Calu3 (cell line): ENCODE results near the gene SLC45A3. TPM values are rescaled to one million over a fixed set of nuclear protein-coding genes. Genes with fewer than 3 reads are reported as not detected.

Experiments
- BruUV-seq: library from RNA; stranded (reverse); fragments of 400-500 nt; replicated peaks from 2 replicates; lab custom pipeline; 2021; lab: Mats Ljungman, UMichigan
- CTCF ChIA-PET: fragments of 300-600 bp; sonication (Branson Sonifier 250); formaldehyde crosslinking; loops from one replicate; lab custom pipeline; 2022; ENCODE audit warnings: antibody characterized with exemption; lab: Charles Lee
- DNase-seq: peaks from one replicate; pipeline ENCODE4 v3.0.0; 2022
- H3K27ac Mint-ChIP-seq: one replicate; pipeline ENCODE4 v1.8.0; 2022; ENCODE audit warnings: mixed read lengths; ENCODE audit not compliant: unreplicated experiment
- H3K27me3 Mint-ChIP-seq: one replicate; pipeline ENCODE4 v1.8.0; 2022; ENCODE audit warnings: mixed read lengths; ENCODE audit not compliant: unreplicated experiment
- H3K36me3 Mint-ChIP-seq: one replicate; pipeline ENCODE4 v1.8.0; 2022; ENCODE audit warnings: mild to moderate bottlenecking, moderate library complexity, mixed read lengths; ENCODE audit not compliant: insufficient read depth, unreplicated experiment
- H3K4me1 Mint-ChIP-seq: one replicate; pipeline ENCODE4 v1.8.0; 2022; ENCODE audit warnings: mild to moderate bottlenecking, low read depth, mixed read lengths; ENCODE audit not compliant: unreplicated experiment
- H3K4me3 Mint-ChIP-seq: one replicate; pipeline ENCODE4 v1.8.0; 2022; ENCODE audit warnings: mild to moderate bottlenecking, low read depth, moderate library complexity, mixed read lengths; ENCODE audit not compliant: unreplicated experiment
- H3K9me3 Mint-ChIP-seq: one replicate; pipeline ENCODE4 v1.8.0; 2022; ENCODE audit warnings: low read depth, mixed read lengths; ENCODE audit not compliant: unreplicated experiment
- intact Hi-C: fragments of 100-400 bp; cut with micrococcal nuclease; formaldehyde crosslinking; loops from one replicate; pipeline ENCODE4 v1.10.0; 2022; ENCODE audit not compliant: unreplicated experiment
- total RNA-seq: library from RNA; stranded (reverse); gene quantifications from 2 replicates; pipeline ENCODE4 v1.2.3, GENCODE V29; 2022
- TF ChIP-seq, protein P1 (sequence below): fragments of 200-600 bp; IDR thresholded peaks from one replicate; pipeline ENCODE4 v1.8.0; 2022; ENCODE audit warnings: antibody characterized with exemption; ENCODE audit not compliant: unreplicated experiment

Gene SLC45A3
- total RNA-seq, 1 experiment from 2014 or later: 27.5 TPM

DNA sequence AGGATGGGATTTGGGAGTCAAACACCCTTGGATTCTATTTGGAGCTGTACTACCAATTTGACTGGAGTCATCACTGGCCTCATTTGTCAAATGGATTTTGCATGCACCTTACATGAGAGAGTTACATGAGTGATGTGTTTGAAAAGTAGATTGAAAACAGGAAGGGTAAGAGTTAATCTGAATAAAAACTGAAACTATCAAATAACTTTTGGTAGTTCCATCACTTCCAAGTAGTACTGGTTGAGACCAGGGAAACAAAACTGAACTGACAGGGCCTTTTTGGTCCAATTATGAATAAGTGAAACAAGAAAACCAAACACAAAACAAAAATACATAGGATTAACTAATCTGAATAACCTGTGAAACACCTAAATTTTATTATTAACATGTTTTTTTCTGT lies 39.5 kb upstream of the SLC45A3 start:
- no peak overlapping the region for H3K27ac Mint-ChIP-seq
- DNase-seq: no peak
- peaks cover 92% of the 10 kb centered on the region for H3K36me3 Mint-ChIP-seq
- no peak overlapping the region for H3K4me3 Mint-ChIP-seq
- CTCF ChIA-PET: no interaction called here
- BruUV-seq: no TSS peak
- no peaks in the 10 kb centered on the region for H3K9me3 Mint-ChIP-seq
- no peaks in the 10 kb centered on the region for H3K27me3 Mint-ChIP-seq
- TF ChIP-seq, protein P1, sequence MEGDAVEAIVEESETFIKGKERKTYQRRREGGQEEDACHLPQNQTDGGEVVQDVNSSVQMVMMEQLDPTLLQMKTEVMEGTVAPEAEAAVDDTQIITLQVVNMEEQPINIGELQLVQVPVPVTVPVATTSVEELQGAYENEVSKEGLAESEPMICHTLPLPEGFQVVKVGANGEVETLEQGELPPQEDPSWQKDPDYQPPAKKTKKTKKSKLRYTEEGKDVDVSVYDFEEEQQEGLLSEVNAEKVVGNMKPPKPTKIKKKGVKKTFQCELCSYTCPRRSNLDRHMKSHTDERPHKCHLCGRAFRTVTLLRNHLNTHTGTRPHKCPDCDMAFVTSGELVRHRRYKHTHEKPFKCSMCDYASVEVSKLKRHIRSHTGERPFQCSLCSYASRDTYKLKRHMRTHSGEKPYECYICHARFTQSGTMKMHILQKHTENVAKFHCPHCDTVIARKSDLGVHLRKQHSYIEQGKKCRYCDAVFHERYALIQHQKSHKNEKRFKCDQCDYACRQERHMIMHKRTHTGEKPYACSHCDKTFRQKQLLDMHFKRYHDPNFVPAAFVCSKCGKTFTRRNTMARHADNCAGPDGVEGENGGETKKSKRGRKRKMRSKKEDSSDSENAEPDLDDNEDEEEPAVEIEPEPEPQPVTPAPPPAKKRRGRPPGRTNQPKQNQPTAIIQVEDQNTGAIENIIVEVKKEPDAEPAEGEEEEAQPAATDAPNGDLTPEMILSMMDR: no peak
- intact Hi-C loops: no loop called here
- H3K4me1 Mint-ChIP-seq: peaks cover 27% of the 10 kb centered on the region

DNA sequence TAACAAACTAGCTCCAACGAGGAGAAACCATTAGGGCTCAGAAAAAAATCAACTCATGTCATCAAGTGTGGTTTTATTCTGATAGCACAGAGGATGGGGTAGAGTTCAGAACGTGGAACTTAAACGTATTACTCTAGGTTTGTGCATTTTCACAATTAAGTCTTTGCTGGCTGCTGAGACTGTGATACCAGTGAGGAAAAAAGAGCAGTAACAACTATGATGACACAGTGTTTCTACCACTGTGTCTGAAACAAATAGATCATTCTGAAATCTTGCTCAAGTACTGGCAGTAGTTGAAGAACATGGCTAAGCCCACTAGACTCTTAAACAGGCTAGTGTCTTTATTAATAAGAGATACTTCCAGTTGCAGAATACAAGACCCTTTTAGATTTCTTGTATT lies 38.7 kb upstream of the SLC45A3 start:
- H3K27ac Mint-ChIP-seq: no peak overlapping the region
- no peaks in the 10 kb centered on the region for H3K27me3 Mint-ChIP-seq
- TF ChIP-seq, protein P1: no peak
- BruUV-seq: no TSS peak
- H3K36me3 Mint-ChIP-seq: peaks cover 86% of the 10 kb centered on the region
- intact Hi-C loops: no loop called here
- DNase-seq: no peak
- H3K4me1 Mint-ChIP-seq: peaks cover 27% of the 10 kb centered on the region
- CTCF ChIA-PET: no interaction called here
- no peaks in the 10 kb centered on the region for H3K9me3 Mint-ChIP-seq
- no peak overlapping the region for H3K4me3 Mint-ChIP-seq

DNA sequence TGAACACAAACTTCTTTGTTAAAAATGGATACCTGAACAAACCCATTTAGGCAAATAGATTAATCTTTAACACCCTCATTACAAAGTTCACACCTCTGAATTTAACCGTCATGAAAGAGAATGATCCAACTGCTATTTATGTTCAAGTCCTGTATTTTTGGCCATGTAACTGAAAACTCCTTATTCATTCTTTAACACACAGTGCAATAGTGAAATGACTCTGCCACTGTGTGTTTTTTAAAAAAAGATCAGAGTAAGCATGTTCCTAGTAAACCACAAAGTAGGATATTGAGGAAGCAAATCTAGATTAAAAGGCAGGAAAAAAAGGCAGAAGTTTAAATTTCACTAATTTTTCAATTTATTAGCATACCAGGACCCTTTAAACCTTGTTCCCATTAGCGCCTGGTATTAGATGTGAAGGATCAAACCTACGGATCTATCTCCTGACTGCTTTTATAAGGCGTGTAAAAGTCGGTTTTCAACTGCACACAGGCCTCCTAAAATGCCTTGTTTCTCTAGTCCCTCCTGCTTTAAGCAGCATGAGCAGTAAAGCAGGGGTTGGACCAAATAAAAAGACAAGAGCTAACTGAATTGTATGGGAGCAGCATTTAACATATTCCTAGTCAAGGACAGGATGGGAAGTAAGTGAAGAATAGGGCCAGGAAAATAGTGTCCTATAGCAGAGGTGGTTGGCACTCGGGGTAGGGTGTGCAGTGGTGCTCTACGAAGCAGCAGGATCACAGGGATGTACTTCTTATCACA lies 36.2 kb upstream of the SLC45A3 start:
- Mint-ChIP-seq H3K27me3 (no peaks in the 10 kb centered on the region), H3K4me3 (no peak overlapping the region), H3K27ac (no peak overlapping the region), H3K4me1 (peaks cover 27% of the 10 kb centered on the region), H3K36me3 (peaks cover 80% of the 10 kb centered on the region), H3K9me3 (no peaks in the 10 kb centered on the region)
- intact Hi-C loops: no loop called here
- no TSS peak for BruUV-seq
- TF ChIP-seq, protein P1: no peak
- DNase-seq: no peak
- CTCF ChIA-PET: no interaction called here

DNA sequence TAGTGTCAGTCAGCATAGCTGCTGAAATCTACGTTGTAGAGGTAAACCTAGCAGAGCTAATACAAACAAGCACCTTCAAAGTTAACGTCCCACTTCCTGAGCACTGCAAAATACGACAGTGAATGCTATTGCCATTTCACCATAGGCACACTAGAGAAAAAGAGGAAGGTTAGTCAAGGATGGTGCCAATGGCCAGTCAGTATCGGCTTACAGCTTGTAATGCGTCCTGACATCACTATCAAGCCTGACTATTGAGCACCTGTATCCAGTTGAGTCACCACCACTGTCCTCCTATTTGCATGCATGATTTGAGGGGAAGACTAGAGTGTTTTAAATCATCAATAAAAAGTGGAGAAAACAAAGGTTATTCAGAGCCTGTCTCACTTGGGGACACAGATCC lies 35.3 kb upstream of the SLC45A3 start:
- Mint-ChIP-seq H3K27ac (no peak overlapping the region), H3K27me3 (no peaks in the 10 kb centered on the region), H3K36me3 (peaks cover 80% of the 10 kb centered on the region), H3K9me3 (no peaks in the 10 kb centered on the region), H3K4me1 (peaks cover 35% of the 10 kb centered on the region), H3K4me3 (no peak overlapping the region)
- TF ChIP-seq, protein P1: no peak
- CTCF ChIA-PET: no interaction called here
- no TSS peak for BruUV-seq
- intact Hi-C loops: no loop called here
- DNase-seq: no peak
